KMS-11 (cell line): Measurements from ENCODE around the gene FAM13A.
"Not testable (repeated sequence)": the region's sequence is repeated elsewhere in the genome, so short reads cannot be mapped to it uniquely, and the experiment has no call there.

Source experiments
- H2AFZ ChIP-seq: fragments of 200-600 bp; sonication (generic); 2 replicates; pipeline ENCODE4 v1.6.1; 2016; ENCODE audit warnings: antibody characterized with exemption, mixed run types, low read depth
- H3K27ac ChIP-seq: fragments of 200-600 bp; sonication (generic); 2 replicates; pipeline ENCODE4 v1.6.1; 2016; ENCODE audit warnings: mild to moderate bottlenecking, mixed run types
- H3K27me3 ChIP-seq: fragments of 200-600 bp; sonication (generic); 2 replicates; pipeline ENCODE4 v1.6.1; 2017; ENCODE audit warnings: mild to moderate bottlenecking, low read depth, mixed run types, moderate library complexity; ENCODE audit not compliant: insufficient read depth
- H3K36me3 ChIP-seq: fragments of 200-600 bp; sonication (generic); 2 replicates; pipeline ENCODE4 v1.6.1; 2017; ENCODE audit warnings: mild to moderate bottlenecking, mixed run types; ENCODE audit not compliant: insufficient read depth
- H3K4me1 ChIP-seq: fragments of 200-600 bp; sonication (generic); 2 replicates; pipeline ENCODE4 v1.6.1; 2016; ENCODE audit warnings: mild to moderate bottlenecking, low read depth, mixed run types; ENCODE audit not compliant: poor library complexity, severe bottlenecking
- H3K4me2 ChIP-seq: fragments of 200-600 bp; sonication (generic); 2 replicates; pipeline ENCODE4 v1.7.0; 2016; ENCODE audit warnings: mild to moderate bottlenecking, mixed run types
- H3K4me3 ChIP-seq: fragments of 200-600 bp; sonication (generic); IDR thresholded peaks from 2 replicates; pipeline ENCODE4 v1.6.1; 2017; ENCODE audit warnings: low read depth, low read length, mixed read lengths; ENCODE audit not compliant: insufficient read depth
- H3K79me2 ChIP-seq: fragments of 200-600 bp; sonication (generic); 2 replicates; pipeline ENCODE4 v1.6.1; 2016; ENCODE audit warnings: low read depth, mixed run types; ENCODE audit not compliant: insufficient read depth
- H3K9ac ChIP-seq: fragments of 200-600 bp; sonication (generic); 2 replicates; pipeline ENCODE4 v1.6.1; 2016; ENCODE audit warnings: mild to moderate bottlenecking, mixed run types
- H4K20me1 ChIP-seq: fragments of 200-600 bp; sonication (generic); 2 replicates; pipeline ENCODE4 v1.6.1; 2016; ENCODE audit warnings: mild to moderate bottlenecking, mixed run types; ENCODE audit not compliant: insufficient read depth
- TF ChIP-seq, protein P1 (sequence below): fragments of 200-600 bp; sonication (generic); conservative IDR thresholded peaks from 2 replicates; pipeline ENCODE4 v1.6.1; 2017; ENCODE audit warnings: low read depth, mild to moderate bottlenecking, antibody characterized with exemption, low read length, moderate library complexity, mixed read lengths

The FAM13A gene

DNA sequence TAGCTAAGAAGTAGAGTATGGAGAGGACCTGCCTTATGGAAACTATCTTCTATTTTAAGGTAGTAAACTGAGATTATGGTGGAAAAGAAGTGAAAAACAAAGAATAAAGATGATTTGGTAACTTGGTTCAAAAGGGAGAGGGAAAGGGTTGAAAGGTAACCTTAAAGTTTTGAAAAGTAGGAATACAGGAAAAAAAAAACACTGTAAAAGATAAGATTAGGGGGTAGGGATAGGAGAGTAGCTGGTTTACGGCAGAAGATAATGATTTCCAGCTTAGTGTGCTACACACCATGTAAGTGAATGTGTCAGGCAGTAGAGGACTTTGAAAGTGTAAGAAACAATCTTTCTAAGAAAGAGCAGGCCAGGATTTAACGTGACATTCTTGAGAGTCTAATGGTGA is 35.3 kb downstream of the FAM13A start:
- Histone ChIP-seq H2AFZ (no peak overlapping the region), H3K36me3 (no peaks in the 10 kb centered on the region), H3K4me3 (no peak overlapping the region), H4K20me1 (no peaks in the 10 kb centered on the region), H3K9ac (no peak overlapping the region), H3K27ac (no peak overlapping the region), H3K79me2 (no peaks in the 10 kb centered on the region), H3K4me2 (no peak overlapping the region), H3K27me3 (no peaks in the 10 kb centered on the region), H3K4me1 (no peaks in the 10 kb centered on the region)
- TF ChIP-seq, protein P1, sequence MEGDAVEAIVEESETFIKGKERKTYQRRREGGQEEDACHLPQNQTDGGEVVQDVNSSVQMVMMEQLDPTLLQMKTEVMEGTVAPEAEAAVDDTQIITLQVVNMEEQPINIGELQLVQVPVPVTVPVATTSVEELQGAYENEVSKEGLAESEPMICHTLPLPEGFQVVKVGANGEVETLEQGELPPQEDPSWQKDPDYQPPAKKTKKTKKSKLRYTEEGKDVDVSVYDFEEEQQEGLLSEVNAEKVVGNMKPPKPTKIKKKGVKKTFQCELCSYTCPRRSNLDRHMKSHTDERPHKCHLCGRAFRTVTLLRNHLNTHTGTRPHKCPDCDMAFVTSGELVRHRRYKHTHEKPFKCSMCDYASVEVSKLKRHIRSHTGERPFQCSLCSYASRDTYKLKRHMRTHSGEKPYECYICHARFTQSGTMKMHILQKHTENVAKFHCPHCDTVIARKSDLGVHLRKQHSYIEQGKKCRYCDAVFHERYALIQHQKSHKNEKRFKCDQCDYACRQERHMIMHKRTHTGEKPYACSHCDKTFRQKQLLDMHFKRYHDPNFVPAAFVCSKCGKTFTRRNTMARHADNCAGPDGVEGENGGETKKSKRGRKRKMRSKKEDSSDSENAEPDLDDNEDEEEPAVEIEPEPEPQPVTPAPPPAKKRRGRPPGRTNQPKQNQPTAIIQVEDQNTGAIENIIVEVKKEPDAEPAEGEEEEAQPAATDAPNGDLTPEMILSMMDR = no peak

DNA sequence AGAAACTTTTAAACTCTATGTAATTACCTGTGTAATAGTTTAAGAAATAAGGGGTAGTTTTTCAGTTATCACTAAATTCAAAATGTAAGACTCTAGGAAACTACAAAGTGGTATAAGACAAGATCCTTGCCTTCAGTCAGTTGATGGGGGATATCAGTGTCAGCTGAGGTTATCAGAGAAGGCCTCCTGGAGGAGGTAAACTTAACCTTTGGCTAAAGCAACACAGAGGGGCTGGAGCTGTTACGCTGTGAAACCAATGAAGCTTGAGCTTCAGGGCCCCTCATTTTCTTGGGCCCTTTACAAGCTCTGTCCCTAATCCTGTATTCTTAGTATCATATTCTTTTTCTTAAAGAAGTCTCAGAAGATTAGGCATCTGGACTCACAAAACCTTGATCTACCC is 35.9 kb downstream of the FAM13A start:
- Histone ChIP-seq H3K36me3 (no peaks in the 10 kb centered on the region), H3K27ac (no peak overlapping the region), H3K27me3 (no peaks in the 10 kb centered on the region), H3K9ac (no peak overlapping the region), H3K79me2 (no peaks in the 10 kb centered on the region), H4K20me1 (no peaks in the 10 kb centered on the region), H3K4me3 (no peak overlapping the region), H3K4me2 (no peak overlapping the region), H2AFZ (no peak overlapping the region), H3K4me1 (no peaks in the 10 kb centered on the region)
- TF ChIP-seq, protein P1 = no peak

DNA sequence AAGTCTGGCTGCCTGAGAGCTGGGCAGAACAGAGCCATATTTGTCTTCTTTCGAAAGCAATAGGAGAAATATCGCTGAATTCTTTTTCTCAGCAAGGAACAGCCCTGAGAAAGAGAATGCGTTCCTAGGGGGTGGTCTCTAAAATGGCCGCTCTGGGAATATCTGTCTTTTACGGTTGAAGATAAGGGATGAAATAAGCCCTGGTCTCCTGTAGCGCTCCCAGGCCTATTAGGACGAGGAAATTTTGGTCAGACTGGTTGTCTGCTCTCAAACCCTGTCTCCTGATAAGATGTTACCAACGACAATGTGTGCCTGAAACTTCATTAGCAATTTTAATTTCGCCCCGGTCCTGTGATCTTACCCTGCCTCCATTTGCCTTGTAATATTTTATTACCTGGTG is 42.1 kb downstream of the FAM13A start:
- not testable (repeated sequence) for H3K27ac ChIP-seq, H2AFZ ChIP-seq, H3K9ac ChIP-seq, H3K4me1 ChIP-seq, H3K79me2 ChIP-seq, H3K4me2 ChIP-seq, H4K20me1 ChIP-seq, H3K27me3 ChIP-seq, H3K4me3 ChIP-seq, H3K36me3 ChIP-seq

DNA sequence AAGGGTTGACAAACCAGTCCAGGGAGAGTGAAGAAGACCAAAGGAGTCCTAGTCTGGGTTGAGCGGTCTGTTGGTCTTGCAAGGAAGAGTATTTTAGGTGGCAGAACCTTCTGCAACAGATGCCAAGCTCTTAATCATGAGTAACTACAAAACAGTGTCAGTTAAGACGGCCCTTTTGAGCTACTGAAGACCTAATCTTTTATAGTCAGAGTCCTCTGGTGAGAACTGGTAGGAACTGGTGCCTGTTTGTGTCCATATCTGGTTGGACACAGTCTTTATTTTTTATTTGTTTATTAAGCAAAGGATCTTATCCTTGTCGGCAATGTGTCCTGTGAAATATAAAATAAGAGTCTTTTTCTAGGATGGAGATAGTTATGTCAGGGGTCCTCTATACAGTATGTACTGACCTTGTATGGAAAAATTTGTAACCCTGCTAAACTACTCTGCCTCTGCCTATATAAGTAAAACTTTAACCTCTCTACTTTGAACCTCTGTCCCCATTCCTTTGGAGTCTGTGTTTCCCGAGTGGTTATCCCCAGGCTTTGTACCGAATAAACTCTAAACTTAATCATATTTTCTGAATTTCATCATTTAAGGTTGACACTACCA is 47.1 kb downstream of the FAM13A start:
- H3K9ac ChIP-seq = no peak overlapping the region
- H3K27ac ChIP-seq = no peak overlapping the region
- H3K4me1 ChIP-seq = no peaks in the 10 kb centered on the region
- TF ChIP-seq, protein P1 = no peak
- no peak overlapping the region for H2AFZ ChIP-seq
- H3K4me2 ChIP-seq = no peak overlapping the region
- no peak overlapping the region for H3K4me3 ChIP-seq
- H4K20me1 ChIP-seq = no peaks in the 10 kb centered on the region
- H3K27me3 ChIP-seq = no peaks in the 10 kb centered on the region
- no peaks in the 10 kb centered on the region for H3K36me3 ChIP-seq
- H3K79me2 ChIP-seq = no peaks in the 10 kb centered on the region

DNA sequence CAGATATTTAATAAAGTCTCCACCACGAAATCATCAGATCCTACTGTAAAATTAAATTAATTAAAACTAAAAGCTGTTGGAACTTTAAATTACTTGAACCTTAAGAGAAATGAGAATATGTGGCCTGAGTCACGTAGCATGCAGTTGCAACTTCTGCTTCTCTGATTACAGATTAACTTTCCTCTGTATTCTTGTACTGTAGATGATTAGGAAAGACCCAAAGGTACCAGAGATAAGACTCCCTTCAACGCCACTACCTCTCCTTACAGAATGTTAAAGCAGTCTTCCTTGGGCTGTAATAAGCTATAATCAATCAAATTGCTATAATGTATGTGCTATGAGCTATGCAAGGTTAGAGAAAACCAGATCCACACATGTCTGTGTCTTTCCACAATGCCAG is 47.9 kb downstream of the FAM13A start:
- H3K79me2 ChIP-seq = no peaks in the 10 kb centered on the region
- H3K9ac ChIP-seq = no peak overlapping the region
- no peaks in the 10 kb centered on the region for H3K36me3 ChIP-seq
- H3K4me1 ChIP-seq = no peaks in the 10 kb centered on the region
- no peaks in the 10 kb centered on the region for H4K20me1 ChIP-seq
- no peak overlapping the region for H3K4me2 ChIP-seq
- TF ChIP-seq, protein P1 = no peak
- no peaks in the 10 kb centered on the region for H3K27me3 ChIP-seq
- no peak overlapping the region for H2AFZ ChIP-seq
- H3K4me3 ChIP-seq = no peak overlapping the region
- no peak overlapping the region for H3K27ac ChIP-seq
